GM21576 (cell line): ENCODE measurements around the gene MYO1B.

Source experiments
- ATAC-seq: cut with Tn5 transposase; IDR thresholded peaks from one replicate; pipeline ENCODE4 v1.9.1; 2021; ENCODE audit warnings: mild to moderate bottlenecking, moderate library complexity; ENCODE audit not compliant: unreplicated experiment

The MYO1B gene

GRCh38 chr2:191318729-191319078 lies 73.5 kb downstream of the MYO1B start:
- no peak for ATAC-seq

- ATAC-seq = no peak
These were observed 74.0 kb downstream of the MYO1B start for GRCh38 chr2:191319186-191319585.

DNA sequence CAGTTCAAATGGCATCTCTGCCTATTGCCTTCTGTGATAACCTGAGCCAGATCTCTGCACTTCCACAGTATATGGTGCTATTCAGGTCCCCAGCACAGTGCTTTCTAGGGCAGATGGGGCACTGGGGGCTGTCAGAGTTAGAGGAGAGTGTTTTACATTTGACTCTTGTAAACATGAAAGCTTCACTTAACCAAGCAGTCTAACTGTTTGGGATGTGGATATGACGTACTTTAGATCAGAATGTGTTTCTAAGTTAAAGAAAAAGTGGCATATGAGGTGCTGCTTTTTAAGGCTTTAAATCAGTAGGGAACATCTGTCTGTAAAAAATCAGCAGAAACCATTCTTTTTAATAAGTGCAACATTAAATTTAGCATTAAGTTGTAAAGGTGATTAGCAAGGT lies 75.7 kb downstream of the MYO1B start:
- no peak for ATAC-seq

GRCh38 chr2:191321861-191322662 lies 76.9 kb downstream of the MYO1B start:
- ATAC-seq = no peak

DNA sequence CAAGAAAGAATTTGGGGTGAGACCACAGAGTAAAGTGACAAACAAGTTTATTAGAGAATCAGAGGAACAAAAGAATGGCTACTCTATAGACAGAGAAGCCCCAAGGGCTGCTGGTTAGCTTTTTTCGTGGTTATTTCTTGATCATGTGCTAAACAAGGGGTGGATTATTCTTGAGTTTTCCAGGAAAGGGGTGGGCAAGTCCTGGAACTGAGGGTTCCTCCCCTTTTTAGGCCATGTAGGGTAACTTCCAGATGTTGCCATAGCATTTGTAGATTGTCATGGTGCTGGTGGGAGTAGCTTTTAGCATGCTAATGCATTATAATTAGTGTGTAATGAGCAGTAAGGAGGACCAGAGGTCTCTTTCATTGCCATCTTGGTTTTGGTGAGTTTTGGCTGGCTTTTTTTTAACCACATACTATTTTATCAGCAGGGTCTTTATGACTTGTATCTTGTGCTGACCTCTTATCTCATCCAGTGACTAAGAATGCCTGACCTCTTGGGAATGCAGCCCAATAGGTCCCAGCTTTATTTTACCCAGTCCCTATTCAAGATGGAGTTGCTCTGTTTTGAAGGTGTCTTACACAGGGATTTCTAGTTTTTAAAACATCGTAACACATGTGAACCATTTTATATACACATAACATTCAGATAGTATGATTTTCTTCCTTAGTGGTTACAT lies 77.8 kb downstream of the MYO1B start:
- ATAC-seq = no peak

DNA sequence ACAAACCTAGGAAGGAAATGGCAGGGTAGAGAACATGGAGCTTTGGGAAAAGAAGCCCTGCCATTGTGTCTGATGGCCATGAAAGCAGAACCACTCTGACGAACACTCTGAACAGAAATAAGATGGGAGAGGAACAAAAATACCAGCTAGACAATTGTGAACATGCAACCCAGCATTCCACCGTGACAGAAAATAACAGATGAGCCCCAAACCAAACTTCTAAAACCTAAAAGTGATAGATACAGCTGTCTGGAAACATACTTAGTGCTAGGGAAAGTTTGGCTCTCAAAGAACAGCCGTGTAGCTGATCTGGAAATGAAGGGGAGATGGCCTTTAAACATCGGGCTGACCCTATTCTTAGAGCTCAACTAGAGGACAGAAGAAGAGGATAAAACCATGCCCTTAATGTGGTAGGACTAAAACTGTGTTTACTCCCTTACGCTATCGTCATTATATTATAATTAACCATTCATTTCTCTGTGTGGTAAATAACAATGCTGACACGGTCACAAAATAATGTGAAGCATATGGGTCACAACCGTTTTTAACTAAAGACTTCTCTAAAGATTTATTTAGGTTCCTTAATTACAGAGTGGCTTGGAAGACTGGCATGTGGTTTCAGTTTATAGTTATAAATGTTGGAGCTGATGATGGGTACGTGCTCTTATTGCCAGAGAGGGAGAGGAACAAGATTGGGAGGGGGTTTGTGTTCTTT lies 80.6 kb downstream of the MYO1B start:
- ATAC-seq = no peak

DNA sequence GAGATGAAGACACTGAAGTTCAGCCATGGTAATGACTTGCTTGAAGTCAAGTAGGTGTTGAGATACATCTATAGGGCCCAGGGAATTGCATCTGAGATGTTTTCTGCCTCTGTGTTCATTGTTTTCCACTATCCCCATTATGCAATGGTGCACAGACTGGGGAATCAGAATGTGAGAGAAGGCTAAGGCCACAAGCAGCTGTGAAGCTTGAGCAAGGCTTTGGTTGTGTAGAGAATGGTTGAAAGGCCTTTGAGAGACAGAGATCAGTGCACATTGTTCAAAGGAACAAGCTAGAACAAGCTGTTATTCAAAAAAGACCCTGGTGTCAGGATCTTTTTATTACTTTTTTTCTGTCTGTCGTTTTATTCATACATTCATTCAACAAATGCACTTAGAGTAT lies 82.3 kb downstream of the MYO1B start:
- no peak for ATAC-seq

DNA sequence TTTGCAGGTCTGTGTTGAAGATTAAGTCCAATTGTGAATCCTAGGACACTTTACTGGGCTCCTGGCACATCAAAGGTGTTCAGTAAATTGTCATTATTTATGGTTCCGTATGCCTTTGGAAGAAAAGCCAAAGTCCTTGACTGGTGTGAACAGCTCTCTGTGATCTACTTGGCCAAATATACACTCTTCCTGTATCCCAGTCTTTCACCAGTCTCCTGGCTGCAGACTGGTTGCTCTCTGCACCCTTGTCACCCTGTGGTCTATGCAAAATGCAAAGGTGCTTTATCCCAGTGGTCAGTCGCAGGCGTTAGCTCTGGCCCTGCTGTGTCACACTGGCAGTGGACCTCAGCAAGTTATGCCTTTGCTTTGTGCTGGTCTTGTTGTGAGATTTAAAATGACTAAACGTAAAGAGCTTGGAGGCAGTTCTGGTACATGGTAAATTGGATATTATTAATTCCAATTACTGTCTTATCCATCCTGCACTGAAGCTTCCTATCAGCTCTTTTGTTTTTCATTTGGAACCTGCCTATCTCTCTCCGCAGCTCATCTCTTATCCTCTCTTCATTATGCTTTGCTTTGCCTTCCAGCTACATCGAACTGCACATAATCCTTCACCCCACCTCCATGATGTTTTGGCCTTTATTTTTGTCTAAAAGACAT lies 83.1 kb downstream of the MYO1B start:
- ATAC-seq = no peak

DNA sequence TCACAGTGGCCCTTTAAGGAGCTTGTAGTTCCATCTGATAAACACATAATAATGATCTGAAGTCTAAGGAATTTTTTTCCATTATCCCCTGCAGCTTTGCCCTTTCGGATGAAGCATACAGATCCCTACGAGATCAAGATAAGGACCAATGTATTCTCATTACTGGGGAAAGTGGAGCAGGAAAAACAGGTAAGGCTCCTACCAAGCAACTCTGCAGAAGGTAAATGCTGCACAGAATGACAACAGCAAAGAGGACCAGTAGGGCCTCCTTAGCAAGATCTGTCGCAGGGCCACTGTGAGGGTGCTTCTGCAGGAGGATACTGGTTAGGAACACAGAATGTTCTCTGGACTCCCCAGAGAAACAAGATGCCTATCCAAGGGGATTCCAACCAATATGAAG lies 84.6 kb downstream of the MYO1B start:
- ATAC-seq = no peak

- ATAC-seq = no peak
These were observed 88.7 kb downstream of the MYO1B start for GRCh38 chr2:191333911-191334357.

DNA sequence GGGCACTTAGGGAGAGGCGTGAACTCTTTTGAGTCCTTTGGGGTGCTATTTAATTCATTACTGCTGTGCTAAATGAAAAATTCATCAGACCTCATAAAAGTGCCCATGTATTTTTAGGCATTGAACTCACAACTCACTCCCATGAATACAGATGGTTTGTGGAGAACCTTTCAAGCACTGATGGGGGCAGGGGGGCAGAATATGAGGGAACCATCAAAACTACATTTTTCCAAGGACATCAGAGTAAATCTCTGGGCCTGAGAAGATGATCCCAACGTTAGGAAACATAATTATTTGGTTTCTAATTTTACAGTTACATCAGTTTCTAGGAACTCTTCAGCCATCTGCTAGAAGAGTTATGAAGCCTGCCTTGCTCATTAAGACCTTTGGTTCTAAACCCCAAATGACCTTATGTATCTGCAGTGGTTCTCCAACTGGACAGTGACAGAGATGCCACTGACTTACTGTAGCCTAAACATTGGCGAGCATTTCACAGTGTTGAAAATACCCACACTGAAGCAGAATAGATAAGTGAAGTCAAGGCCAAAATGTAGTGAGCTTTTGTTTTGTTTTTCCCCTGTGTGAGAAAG lies 90.8 kb downstream of the MYO1B start:
- ATAC-seq = no peak

GRCh38 chr2:191341436-191341835 lies 96.2 kb downstream of the MYO1B start:
- ATAC-seq = no peak

- ATAC-seq = no peak
These were observed 98.7 kb downstream of the MYO1B start for GRCh38 chr2:191343796-191344338.

- ATAC-seq = no peak
These were observed 100.6 kb downstream of the MYO1B start for GRCh38 chr2:191345788-191346187.

- ATAC-seq = no peak
These were observed 102.0 kb downstream of the MYO1B start for GRCh38 chr2:191347154-191347553.

DNA sequence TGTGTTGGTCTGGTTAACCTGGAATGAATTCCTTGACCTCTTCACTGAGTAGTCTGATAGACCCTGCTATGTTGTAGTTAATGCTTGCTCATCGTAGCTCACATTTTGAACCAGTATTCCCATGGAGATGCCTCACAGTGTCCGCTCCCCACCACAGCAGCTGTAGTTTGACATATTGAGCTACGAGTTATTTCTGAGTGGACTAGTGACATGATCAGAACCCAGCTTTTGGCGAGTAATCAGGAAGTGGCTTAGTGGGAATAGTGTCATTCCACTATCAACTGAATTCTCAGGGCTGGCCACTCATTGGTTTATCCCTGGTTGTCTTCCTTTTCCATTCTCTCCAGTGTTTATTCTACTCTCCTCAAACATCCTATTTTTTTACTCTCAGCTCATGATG lies 102.7 kb downstream of the MYO1B start:
- ATAC-seq = no peak

DNA sequence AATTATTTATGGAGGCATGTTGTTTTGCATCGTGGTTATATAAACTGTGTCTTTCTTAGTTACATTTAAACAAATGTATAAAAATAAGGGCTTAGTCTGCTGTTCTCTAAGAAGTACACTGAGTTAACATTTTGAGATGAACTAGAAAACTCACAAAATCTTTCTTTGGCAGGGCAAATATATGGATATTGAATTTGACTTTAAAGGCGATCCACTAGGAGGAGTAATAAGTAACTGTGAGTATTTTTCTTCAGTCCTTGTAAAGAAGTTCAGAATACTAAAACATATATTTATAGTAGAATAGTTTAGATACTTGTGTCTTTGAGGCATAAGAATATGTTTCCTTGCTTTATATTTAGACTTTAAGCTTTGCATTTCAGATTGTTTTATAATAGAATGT lies 104.8 kb downstream of the MYO1B start:
- ATAC-seq = no peak

- ATAC-seq = no peak
These were observed 105.6 kb downstream of the MYO1B start for GRCh38 chr2:191350826-191351225.

- ATAC-seq = no peak
These were observed 106.1 kb downstream of the MYO1B start for GRCh38 chr2:191351298-191351697.

DNA sequence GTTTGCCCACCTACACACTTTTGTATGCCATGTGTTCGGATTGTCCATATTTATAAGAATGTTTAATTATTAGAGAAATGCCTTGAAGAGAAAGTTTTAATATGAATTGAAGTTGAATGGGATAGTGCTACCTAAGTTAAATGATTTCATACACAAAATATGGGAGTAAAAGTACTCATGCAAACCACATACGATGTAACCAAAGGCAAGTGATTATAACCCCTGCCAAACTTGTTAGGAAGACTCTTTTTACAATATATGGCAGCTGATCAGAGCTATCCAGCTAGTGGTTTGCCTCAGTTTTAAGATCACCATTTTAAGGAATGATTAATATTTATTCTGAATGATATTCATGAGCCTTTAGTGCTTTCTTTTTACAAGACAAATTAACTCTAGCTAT lies 106.7 kb downstream of the MYO1B start:
- no peak for ATAC-seq

GRCh38 chr2:191352536-191352935 lies 107.3 kb downstream of the MYO1B start:
- no peak for ATAC-seq
